NOMO-1 treated with dmso at 0.1 percent for 144 hours (cell line): Measurements from ENCODE around the gene STAP1.

Experiments used
- DNase-seq: peaks from one replicate; lab custom pipeline; 2025; ENCODE audit not compliant: unreplicated experiment; lab: John Stamatoyannopoulos, UW

STAP1 gene

DNA sequence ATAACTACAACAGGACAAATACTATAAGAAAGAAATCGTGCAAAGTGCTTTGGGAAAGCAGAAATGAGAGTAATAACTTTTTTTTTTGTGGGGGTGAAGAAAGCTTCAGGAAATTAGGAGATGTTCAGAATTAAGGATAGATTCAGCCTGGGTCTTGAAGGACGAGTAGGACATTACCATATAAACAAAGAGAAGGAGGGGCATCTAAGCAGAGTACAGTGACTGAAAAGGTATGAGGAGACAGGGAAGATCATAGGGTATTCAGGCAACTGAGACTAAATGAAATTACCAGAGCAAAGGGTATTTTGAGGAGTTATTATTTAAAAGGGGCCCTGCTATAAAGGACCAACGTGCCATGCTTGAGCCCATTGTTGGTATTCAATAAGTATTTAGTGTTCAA is 3.1 kb upstream of the STAP1 start:
- no peak for DNase-seq

DNA sequence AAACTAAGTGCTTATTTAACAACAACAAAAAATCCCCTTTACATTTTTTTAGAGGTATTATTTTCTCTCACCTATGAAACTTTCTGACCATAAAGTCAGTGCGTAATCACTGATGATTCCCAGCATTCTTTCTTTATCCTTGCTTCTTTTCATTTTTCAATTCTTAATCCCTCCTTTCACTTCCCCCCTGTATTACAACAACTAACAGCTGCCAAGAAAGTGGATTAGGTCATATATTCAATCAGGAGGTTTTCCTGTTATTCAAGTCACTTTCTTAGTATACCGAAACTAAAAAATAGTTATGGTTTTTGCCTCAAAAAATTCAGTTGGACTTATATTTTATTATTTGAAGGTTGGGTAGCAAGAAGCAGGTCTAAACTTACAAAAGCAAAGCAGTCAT is 2.1 kb upstream of the STAP1 start:
- no peak for DNase-seq

DNA sequence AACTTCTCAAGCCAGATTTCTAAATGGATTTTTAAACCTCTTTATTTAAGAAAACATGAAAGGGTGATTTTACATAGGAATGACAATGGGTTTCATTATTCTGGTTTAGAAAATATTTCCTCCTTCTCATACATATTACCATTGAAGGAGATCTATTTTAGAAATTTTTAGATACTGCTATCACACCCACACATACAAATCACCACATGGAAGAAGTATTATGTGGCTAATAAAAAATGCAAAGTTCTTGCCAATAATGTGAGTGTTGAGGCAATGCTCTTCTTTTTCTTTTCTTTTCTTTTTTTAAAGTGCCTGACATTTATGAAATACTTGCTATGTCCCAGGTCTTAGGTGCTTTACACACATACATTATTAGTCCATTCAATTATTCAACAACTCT is 6.8 kb downstream of the STAP1 start:
- no peak for DNase-seq

DNA sequence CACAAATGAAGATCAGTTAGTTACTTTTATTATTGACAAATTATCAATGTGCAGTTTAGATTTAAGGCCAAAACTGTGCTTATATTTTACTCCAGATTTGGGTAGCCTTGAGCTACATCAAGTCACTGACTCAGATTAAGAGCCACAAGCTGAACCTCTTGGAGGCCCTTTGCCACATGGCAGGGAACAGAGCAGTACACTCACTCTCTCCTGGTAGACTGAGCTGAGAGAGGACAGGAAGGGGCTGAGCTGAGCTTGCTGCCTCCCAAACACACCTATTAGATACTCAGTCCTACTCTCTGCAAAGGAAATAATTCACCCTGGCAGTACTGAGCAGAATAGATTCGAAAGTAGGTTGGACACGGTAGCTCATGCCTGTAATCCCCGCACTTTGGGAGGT is 7.8 kb downstream of the STAP1 start:
- no peak for DNase-seq

DNA sequence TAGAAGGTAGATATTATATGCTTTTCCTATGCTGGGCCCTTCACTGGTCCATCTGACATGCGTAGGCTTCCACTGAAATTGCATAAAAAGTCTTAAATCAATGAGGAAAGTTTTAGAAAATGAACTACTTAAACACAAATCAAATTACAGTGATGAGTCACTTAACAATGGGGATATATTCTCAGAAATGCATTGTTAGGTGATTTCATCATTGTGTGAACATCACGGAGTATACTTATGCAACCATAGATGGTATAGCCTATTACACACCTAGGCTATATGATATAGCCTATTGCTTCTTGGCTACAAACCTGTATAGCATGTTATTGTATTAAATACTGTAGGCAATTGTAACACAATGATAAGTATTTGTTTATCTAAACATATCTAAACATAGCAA is 10.3 kb downstream of the STAP1 start:
- no peak for DNase-seq

DNA sequence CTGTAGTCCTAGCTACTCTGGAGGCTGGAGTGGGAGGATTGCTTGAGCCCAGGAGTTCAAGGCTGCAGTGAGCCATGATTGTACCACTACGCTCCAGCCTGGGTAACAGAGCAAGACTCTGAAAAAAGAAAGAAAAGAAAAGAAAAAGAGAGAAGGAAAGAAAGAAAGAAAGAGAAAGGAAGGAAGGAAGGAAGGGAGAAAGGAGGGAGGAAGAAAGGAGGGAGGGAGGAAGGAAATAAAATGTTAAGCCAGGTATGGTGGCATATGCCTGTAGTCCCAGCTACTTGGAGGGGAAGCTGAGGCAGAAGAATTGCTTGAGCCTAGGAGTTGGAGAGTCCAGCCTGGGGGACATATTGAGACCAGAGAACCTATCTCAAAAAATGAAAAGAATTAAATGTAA is 12.0 kb downstream of the STAP1 start:
- no peak for DNase-seq

DNA sequence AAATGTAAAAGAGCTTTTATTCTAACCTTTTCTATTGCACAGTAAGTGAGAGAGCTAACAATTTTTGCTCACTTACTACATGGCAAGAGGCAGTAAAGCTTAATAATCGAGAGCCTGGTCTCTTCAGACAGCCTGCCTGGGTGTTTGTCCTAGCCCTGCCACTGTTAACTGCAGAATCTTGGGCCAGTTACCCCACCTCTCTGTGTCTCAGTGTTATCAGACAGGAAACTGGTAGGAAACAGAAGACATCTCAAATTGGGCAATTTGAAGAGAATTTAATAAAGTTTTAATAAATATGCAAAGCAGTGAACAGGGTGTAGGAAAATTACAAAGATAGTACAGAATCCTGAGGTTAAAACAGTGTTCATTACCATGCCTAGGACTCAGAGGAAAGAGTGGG is 13.4 kb downstream of the STAP1 start:
- no peak for DNase-seq

DNA sequence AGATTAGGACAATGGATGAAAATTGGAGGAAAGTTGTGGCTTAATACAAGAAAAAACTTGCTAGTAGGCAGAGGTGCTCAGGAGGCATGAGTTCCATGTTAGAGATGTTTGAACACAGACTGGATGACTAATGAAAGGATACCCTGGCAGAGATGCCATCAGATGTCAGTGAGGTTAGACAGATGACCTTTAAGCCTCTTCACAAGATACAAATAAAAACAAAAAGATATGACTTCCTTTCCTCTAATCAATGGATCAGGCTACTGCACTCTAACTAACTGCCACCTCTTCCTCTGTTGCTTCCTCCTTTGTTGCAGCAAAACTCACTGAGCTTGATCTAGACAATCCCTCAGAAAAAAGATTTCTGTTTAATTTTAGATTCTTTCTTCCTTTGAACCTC is 14.7 kb downstream of the STAP1 start:
- DNase-seq = no peak

DNA sequence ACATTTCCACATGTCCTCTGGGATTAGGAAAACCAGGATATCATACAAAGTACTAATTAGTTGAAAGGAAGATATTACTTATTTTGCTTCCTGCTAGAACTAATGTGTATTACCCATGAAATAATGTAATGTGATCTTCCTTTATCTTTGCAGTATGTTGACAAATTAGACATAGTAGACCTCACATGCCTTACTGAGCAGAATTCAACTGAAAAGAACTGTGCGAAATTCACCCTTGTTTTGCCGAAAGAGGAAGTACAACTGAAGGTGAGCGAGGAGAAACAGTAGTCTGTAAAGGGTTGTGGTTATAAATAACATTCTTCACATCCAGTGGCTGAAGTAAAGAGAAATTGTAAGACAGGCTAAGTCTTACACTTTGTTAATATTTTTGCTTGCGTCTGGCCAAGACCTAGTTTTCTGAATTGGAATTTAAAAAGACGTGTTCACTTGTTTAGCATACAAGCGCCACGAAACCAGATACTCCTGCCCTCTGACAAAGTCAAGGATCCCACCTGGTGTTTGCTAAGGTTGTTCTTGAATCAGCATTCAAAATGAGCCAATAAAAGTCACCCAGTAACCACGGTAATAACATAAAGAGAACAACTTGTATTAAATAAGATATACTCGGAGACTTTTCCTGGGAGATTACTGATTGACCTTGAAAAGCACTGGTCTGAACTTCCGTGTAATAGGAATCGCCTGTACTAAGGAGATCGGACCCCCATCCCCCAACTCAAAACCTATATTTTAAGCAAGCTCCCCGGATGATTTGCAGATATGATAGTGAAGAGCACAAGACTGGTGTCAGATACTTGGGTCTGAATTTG is 16.9 kb downstream of the STAP1 start:
- peak; percentile 65 for DNase-seq

DNA sequence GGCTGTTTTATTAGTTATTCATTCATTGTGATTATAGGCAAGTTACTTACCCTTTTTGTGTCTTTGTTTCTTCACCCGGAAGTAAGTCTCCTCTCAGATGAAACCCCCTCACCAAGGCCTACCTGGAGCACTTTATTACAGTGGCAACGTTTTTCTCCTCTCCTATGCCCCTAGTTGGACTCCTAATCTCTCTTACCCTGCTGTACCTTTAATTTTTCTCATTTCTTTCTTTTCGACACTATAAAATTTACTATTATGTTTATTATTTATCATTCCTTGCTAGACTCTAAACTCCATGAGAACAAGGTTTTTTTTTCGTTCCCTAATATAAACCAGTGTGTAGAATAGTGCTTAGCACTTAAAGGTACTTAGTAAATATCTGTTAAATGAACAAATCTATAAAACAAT is 17.5 kb downstream of the STAP1 start:
- DNase-seq = no peak

DNA sequence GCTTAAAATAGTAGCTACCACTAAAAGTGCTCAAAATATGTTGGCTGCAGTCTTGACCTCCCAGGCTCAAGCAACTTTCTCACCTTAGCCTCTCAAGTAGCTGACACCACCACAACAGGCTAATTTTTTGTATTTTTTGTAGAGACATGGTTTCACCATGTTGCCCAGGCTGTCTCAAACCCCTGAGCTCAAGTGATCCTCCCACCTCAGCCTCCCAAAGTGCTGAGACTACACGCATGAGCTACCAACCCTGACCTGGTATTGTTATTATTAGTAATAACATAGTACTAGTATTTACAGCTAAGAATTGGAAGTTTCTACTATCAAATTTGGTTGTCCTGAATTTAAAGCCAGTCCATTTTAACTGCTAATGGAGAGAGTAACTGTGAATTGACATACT is 18.0 kb downstream of the STAP1 start:
- no peak for DNase-seq

DNA sequence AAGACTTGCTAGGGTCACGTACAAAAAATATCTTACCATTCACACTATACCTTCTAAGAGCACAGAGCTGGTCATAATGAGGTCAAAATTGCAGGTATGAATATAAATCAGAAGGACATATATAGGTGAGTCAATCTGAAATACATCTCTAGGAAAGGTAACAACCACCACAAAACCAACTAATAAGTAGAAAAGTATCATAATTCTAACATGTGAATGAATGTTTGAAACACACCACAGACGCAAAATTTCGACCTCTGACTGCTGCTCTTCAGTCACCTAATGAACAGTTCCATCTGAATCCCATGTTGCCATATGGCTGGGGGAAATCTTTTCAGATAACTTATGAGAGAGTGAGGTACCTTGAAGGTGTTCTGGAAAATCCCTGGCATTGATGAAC is 22.1 kb downstream of the STAP1 start:
- DNase-seq = no peak

DNA sequence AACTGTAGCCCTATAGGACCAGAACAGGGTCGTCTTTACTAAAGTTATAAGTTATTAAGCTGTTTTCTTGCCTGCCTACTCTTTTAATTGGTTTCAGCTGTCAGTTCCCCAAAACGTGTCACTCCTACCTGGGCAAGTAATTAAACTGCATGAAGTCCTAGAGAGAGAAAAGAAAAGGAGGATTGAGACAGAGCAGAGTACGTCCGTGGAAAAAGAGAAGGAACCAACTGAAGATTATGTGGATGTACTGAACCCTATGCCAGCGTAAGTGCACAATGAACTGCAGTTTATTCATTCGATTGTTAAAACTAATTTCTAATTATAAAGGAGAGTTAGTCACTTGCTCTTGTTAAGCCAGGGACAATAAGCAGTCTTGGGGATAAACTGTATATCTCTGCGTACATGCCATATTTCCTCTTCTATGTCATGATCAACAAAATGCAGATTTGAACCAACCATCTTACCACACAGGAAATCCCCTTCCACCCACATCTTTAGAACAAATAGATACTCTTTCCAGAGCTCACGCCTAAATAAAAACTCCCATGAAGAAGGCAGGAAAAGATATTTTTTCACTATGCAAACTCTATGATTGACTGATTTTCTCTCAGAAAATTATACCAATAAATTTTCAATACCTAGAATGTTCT is 22.8 kb downstream of the STAP1 start:
- DNase-seq = no peak

DNA sequence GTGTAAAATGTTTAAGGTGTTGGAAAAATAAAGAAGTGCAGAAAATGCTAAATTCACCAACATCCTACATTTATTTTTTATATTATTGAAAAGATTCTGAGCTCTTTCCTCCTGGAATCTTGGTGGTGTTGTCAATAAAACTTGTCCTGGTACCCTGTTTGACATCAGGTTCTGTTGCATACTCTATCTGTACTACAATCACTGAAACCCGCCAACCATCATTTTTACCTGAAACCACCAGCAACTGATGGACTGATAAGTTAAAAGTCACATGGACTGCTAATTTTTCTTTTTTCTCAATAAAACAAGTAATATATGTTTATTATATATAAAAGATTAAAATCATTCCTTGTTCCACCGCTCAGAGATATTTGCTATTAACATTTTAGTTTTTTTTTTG is 23.4 kb downstream of the STAP1 start:
- DNase-seq = no peak

DNA sequence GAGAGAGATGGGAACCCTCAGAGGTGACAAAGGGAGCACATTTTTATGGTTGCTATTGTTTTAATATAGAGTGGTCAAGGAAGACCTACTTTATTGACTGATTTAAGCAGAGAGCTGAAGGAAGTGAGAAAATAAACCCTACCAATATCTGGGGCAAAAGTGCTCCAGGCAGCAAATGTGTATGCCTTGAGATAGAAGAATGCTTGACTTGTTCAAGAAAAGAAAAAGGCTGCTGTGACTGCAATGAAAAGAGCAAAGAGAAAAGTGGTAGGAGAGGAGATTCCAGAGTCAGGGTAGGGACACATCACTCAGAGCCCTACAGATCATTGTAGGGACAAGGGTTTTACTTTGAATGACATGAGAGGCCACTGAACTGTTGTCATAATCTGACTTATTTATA is 26.0 kb downstream of the STAP1 start:
- no peak for DNase-seq

DNA sequence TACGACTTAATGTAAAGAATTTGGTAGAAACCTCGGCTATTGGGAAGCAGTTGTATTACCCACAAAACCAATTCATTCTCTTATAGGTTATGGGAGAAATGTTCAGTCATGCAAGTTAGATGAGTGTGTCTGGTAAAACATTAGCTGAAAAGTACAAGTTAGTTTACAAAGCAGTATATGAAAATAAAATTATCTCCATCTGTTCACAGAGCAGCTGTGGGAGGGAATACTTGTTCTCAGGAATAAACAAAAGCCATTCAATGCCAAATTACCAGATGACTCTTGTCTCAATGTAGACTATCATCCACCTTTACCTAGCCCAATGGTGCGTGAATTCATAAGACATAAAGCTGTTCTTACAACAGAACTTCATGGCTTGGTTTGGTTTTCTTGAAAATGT is 28.6 kb downstream of the STAP1 start:
- DNase-seq = no peak

DNA sequence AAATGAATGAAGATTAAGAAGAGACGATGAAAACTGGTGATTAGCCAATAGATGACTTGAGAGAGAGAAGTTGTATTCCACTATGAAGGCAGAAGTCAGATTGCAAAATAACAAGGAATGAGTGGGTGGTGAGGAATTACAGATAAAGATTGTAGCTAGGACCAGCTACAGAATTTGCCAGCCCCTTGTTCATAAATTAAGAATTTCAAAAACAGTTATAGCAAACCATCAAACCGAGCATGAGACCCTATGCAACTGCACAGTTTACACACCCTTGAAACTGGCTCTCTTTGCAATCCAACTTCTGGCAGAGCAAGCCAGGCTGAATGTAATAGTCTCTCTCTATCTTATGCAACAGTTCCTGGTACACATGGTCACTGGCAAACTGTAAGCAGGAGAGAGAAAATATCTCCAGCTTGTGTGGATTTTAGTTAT is 35.2 kb downstream of the STAP1 start:
- DNase-seq = peak; percentile 2

DNA sequence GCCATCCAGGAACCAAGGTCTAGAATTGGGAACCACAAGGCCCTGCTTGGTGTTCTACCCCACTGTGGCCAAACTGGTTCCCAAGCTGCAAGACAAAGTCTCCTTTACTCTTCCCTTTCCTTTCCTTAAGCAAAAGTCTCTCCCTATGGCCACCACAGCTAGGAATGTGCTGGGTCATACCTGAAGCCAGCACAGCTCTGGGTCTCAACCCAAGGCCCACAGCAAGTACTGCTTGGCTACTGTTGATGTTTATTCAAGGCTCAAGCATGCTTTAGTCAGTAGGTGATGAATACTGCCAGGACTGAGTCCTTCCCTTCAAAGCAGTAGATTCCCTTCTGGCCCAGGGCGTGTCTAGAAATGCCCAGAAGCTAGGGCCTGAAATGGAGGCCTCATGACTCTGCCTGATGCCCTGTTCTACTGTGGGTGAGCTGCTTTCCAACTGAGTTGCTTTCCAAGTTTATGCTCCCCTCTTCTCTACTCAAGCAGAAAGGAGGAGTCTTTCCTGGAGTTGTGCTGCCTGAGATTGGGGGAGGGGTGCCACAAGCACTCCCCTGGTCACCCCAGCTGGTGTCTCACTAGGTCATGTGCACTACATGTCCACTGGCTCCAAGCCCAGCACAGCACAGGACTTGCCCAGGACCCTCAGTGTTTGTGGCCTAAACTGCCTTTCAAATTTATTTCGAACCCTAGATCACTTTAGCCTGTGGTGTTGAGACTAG is 44.9 kb downstream of the STAP1 start:
- no peak for DNase-seq

DNA sequence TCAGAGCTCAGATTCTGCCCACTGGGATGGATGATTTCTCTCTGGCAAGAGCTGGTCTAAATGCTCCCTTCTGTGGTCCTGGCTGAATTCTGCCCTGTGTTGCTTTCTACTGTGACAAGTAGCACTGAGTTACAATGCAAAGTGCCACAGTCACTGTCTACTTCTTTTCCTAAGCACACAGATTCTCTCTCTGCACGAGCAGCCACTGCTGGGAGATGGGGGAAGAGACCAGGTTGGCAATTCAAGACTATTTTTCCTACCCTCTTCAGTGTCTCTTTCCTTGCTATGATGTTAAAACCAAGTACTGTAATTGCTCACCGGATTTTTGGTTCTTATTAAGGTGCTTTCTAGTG is 45.5 kb downstream of the STAP1 start:
- DNase-seq = no peak

DNA sequence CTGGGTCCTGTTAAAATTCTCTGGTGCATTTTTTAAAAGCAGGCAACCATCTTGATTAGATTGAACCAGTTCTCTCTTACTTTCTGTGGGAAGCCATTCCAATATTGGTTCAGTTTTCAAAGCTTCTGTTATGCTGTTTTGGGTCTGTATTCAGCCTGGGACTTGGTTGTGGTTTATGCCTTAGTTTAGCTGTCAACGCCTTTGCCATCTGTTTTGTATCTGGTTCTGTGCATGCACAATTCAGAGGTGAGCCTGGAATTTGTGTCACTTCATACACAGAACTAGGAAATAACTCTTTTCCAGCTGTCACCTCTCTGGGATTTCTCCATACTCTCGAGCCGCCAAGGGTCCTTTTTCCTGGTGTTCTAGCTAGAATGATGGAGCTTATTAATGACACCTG is 46.2 kb downstream of the STAP1 start:
- DNase-seq = no peak

DNA sequence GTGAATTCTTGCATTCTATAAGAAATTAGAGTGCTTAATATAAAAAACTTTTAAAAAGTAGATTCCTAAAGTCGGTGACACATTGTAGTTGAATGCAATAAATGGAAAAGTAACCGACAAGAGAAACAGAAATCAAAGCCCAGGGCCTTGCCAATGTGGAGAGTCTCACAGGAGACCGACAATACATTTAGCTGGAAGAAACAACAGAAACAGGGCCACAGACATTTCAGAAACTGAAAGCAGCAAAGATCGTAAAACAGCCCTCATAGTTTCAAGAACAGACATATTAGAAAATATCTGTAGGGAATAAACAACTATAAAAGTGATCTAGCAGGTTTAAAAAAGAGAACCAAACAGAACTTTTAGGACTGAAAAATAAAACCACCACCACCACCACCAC is 49.5 kb downstream of the STAP1 start:
- no peak for DNase-seq

DNA sequence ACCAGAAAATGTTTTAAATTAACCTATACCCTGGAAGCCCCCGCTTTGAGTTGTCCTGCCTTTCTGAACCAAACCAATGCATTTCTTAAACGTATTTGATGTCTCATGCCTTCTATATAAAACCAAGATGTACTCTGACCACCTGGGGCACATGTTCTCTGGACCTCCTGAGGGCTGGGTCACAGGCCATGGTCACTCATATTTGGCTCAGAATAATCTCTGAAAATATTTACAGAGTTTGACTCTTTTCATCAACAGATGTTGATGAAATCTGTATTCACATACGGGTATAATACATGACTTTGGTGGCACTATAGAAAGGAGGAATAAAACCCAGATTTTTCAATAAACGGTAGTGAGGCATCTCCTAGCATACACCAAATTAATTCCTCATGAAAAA is 55.7 kb downstream of the STAP1 start:
- DNase-seq = no peak
